Upper lobe of right lung (tissue), 1 donor: ENCODE results near the gene BAZ2A. TPM values are rescaled to one million over a fixed set of nuclear protein-coding genes. Genes with fewer than 3 reads are reported as not detected.

Experiments
- ATAC-seq: fragments of 200-7000 bp; cut with Tn5 transposase; one replicate; pipeline ENCODE4 v1.9.1; 2020; ENCODE audit warnings: mild to moderate bottlenecking, moderate library complexity
- DNase-seq: peaks from one replicate; pipeline ENCODE4 v3.0.0-alpha.2; 2020
- H3K27ac ChIP-seq: fragments of 200-600 bp; one replicate; pipeline ENCODE4 v1.8.0; 2022
- H3K27me3 ChIP-seq: fragments of 200-600 bp; one replicate; pipeline ENCODE4 v1.8.0; 2022; ENCODE audit warnings: mild to moderate bottlenecking
- H3K36me3 ChIP-seq: fragments of 200-600 bp; one replicate; pipeline ENCODE4 v1.8.0; 2022
- H3K4me1 ChIP-seq: fragments of 200-600 bp; one replicate; pipeline ENCODE4 v1.8.0; 2022
- H3K4me3 ChIP-seq: fragments of 200-600 bp; one replicate; pipeline ENCODE4 v1.8.0; 2022; ENCODE audit warnings: mild to moderate bottlenecking
- H3K9me3 ChIP-seq: fragments of 200-600 bp; one replicate; pipeline ENCODE4 v1.8.0; 2022
- CTCF ChIP-seq: fragments of 200-600 bp; IDR thresholded peaks from one replicate; pipeline ENCODE4 v1.8.0; 2022; ENCODE audit warnings: antibody characterized with exemption
- intact Hi-C: fragments of 100-400 bp; cut with DNase I; formaldehyde crosslinking; loops from one replicate; pipeline ENCODE4 v1.11.0; 2022
- total RNA-seq: library from RNA; stranded (reverse); fragmentation: NEBNext Ultra II Directional; extraction: Animal tissue kit (Norgen Biotek cat#: 25700); gene quantifications from one replicate; pipeline ENCODE4 v1.2.1, GENCODE V29; 2021
- donor health status: DM: no; HTN: yes; CAD: no; lungs with severe emphysema.

BAZ2A gene
- total RNA-seq, 1 donor from 2014 or later = 98.5 TPM

- no peak overlapping the region for H3K27ac ChIP-seq
- no peak for DNase-seq
- intact Hi-C loops = loop anchor here (5.0 kb wide), 1 partner anchor 62 kb away; no protein-coding TSS in a partner anchor
- H3K27me3 ChIP-seq = no peaks in the 10 kb centered on the region
- H3K9me3 ChIP-seq = no peaks in the 10 kb centered on the region
- peaks cover 33% of the 10 kb centered on the region for H3K4me1 ChIP-seq
- H3K36me3 ChIP-seq = peaks cover 61% of the 10 kb centered on the region
- no peak for ATAC-seq
- no peak for TF ChIP-seq CTCF
- H3K4me3 ChIP-seq = no peak overlapping the region
These were observed 55.9 kb downstream of the BAZ2A start for GRCh38 chr12:56574210-56574609.

GRCh38 chr12:56572288-56572687 is 57.8 kb downstream of the BAZ2A start:
- Histone ChIP-seq H3K4me3 (no peak overlapping the region), H3K36me3 (peaks cover 60% of the 10 kb centered on the region), H3K4me1 (peaks cover 50% of the 10 kb centered on the region), H3K9me3 (no peaks in the 10 kb centered on the region), H3K27ac (no peak overlapping the region), H3K27me3 (no peaks in the 10 kb centered on the region)
- intact Hi-C loops = loop anchor here (5.0 kb wide), 1 partner anchor 60 kb away; no protein-coding TSS in a partner anchor
- DNase-seq = no peak
- ATAC-seq = no peak
- TF ChIP-seq CTCF = no peak

- H3K36me3 ChIP-seq = peaks cover 54% of the 10 kb centered on the region
- peaks cover 62% of the 10 kb centered on the region for H3K4me1 ChIP-seq
- no peak for TF ChIP-seq CTCF
- intact Hi-C loops = loop anchor here (5.0 kb wide), 1 partner anchor 59 kb away; no protein-coding TSS in a partner anchor
- peak overlapping the region; percentile 76 for H3K27ac ChIP-seq
- peak overlapping the region; percentile 19 for H3K4me3 ChIP-seq
- DNase-seq (no peak), ATAC-seq (peak; percentile 34)
- H3K9me3 ChIP-seq = no peaks in the 10 kb centered on the region
- no peaks in the 10 kb centered on the region for H3K27me3 ChIP-seq
These were observed 59.0 kb downstream of the BAZ2A start for GRCh38 chr12:56571121-56571520.

GRCh38 chr12:56568146-56568545 is 62.0 kb downstream of the BAZ2A start:
- no peak for TF ChIP-seq CTCF
- DNase-seq = no peak
- ATAC-seq = no peak
- Histone ChIP-seq H3K4me1 (peaks cover 73% of the 10 kb centered on the region), H3K27me3 (no peaks in the 10 kb centered on the region), H3K4me3 (no peak overlapping the region), H3K36me3 (peaks cover 44% of the 10 kb centered on the region), H3K27ac (peak overlapping the region; percentile 55), H3K9me3 (no peaks in the 10 kb centered on the region)
- intact Hi-C loops = no loop called here

GRCh38 chr12:56565510-56566101 is 64.5 kb downstream of the BAZ2A start:
- peak; percentile 21 for TF ChIP-seq CTCF
- peaks cover 58% of the 10 kb centered on the region for H3K4me1 ChIP-seq
- H3K36me3 ChIP-seq = peaks cover 43% of the 10 kb centered on the region
- no peaks in the 10 kb centered on the region for H3K27me3 ChIP-seq
- ATAC-seq (peak; percentile 80), DNase-seq (peak; percentile 71)
- H3K9me3 ChIP-seq = no peaks in the 10 kb centered on the region
- H3K27ac ChIP-seq = peak overlapping the region; percentile 55
- H3K4me3 ChIP-seq = peak overlapping the region; percentile 8
- intact Hi-C loops = no loop called here
